OCI-LY7 (cell line): ENCODE data around the gene IL1RL2. TPM values are rescaled to one million over a fixed set of nuclear protein-coding genes. Genes with fewer than 3 reads are reported as not detected.

Experiments
- BruUV-seq: library from RNA; stranded (reverse); fragments of 400-500 nt; replicated peaks from 2 replicates; lab custom pipeline; 2021; lab: Mats Ljungman, UMichigan
- CTCF ChIA-PET: fragments of 300-600 bp; sonication (Branson Sonifier 250); formaldehyde crosslinking; loops from one replicate; lab custom pipeline; 2022; ENCODE audit warnings: antibody characterized with exemption; ENCODE audit not compliant: unreplicated experiment; lab: Charles Lee
- POLR2A ChIA-PET: fragments of 300-600 bp; sonication (Branson Sonifier 250); formaldehyde crosslinking; loops from one replicate; lab custom pipeline; 2022; ENCODE audit warnings: antibody characterized with exemption; lab: Charles Lee
- DNase-seq: peaks from one replicate; pipeline ENCODE4 v3.0.0-alpha.2; 2015; ENCODE audit warnings: low spot score
- H2AFZ ChIP-seq: fragments of 200-600 bp; sonication (generic), shearing (Covaris generic); 2 replicates; pipeline ENCODE4 v1.6.1; 2014; ENCODE audit warnings: mild to moderate bottlenecking, antibody characterized with exemption, low read length, moderate library complexity
- H3K27ac ChIP-seq: fragments of 200-600 bp; sonication (generic); 2 replicates; pipeline ENCODE4 v1.5.1; 2014; ENCODE audit warnings: mixed run types, low read depth, mild to moderate bottlenecking, moderate library complexity, low read length, inconsistent platforms; ENCODE audit not compliant: poor library complexity, severe bottlenecking
- H3K36me3 ChIP-seq: fragments of 200-600 bp; sonication (generic); 2 replicates; pipeline ENCODE4 v1.6.1; 2014; ENCODE audit warnings: mild to moderate bottlenecking, antibody characterized with exemption, low read length, moderate library complexity, mixed read lengths; ENCODE audit not compliant: insufficient read depth
- H3K4me1 ChIP-seq: fragments of 200-600 bp; sonication (generic); 2 replicates; pipeline ENCODE4 v1.5.1; 2014; ENCODE audit warnings: mild to moderate bottlenecking, low read length; ENCODE audit not compliant: insufficient read depth, poor library complexity, severe bottlenecking
- H3K4me2 ChIP-seq: fragments of 200-600 bp; sonication (generic); 2 replicates; pipeline ENCODE4 v1.6.1; 2014; ENCODE audit warnings: mild to moderate bottlenecking, low read length
- H3K4me3 ChIP-seq: fragments of 200-600 bp; sonication (generic); 2 replicates; pipeline ENCODE4 v1.5.1; 2014; ENCODE audit warnings: mild to moderate bottlenecking, low read depth, low read length; ENCODE audit not compliant: poor library complexity, severe bottlenecking
- H3K79me2 ChIP-seq: fragments of 200-600 bp; sonication (generic); 2 replicates; pipeline ENCODE4 v1.6.1; 2016; ENCODE audit warnings: low read depth, mild to moderate bottlenecking, low read length, moderate library complexity, mixed read lengths; ENCODE audit not compliant: insufficient read depth
- H3K9me2 ChIP-seq: fragments of 200-600 bp; sonication (generic); 2 replicates; pipeline ENCODE4 v1.6.1; 2016; ENCODE audit warnings: mild to moderate bottlenecking, low read length, mixed read lengths; ENCODE audit not compliant: insufficient read depth
- H3K9me3 ChIP-seq: fragments of 200-600 bp; sonication (generic); 2 replicates; pipeline ENCODE4 v1.6.1; 2014; ENCODE audit warnings: mild to moderate bottlenecking, mixed run types, low read length, mixed read lengths
- H4K20me1 ChIP-seq: fragments of 200-600 bp; sonication (generic); 2 replicates; pipeline ENCODE4 v1.6.1; 2014; ENCODE audit warnings: mild to moderate bottlenecking, antibody characterized with exemption, low read length, moderate library complexity, mixed read lengths; ENCODE audit not compliant: insufficient read depth
- CTCF ChIP-seq: fragments of 200-600 bp; sonication (generic); conservative IDR thresholded peaks from 2 replicates; pipeline ENCODE4 v1.5.1; 2014; ENCODE audit warnings: mild to moderate bottlenecking, antibody characterized with exemption, low read length, moderate library complexity, mixed read lengths
- EZH2phosphoT487 ChIP-seq: fragments of 200-600 bp; sonication (generic); IDR thresholded peaks from 2 replicates; pipeline ENCODE4 v1.6.1; 2018; ENCODE audit warnings: low read depth, borderline replicate concordance, mild to moderate bottlenecking, mixed run types, antibody characterized with exemption, low read length, moderate library complexity, mixed read lengths
- intact Hi-C: fragments of 100-400 bp; cut with micrococcal nuclease; formaldehyde crosslinking; loops from one replicate; pipeline ENCODE4 v1.10.0; 2022; ENCODE audit not compliant: unreplicated experiment
- total RNA-seq, 2 experiments: library from RNA; depleted of rRNA in 1 of 2; stranded (reverse); fragments of >200 nt in 1 of 2; shearing (Covaris generic) in 1 of 2; gene quantifications; 2 replicates each; pipeline ENCODE4 v1.2.3, GENCODE V29; 2014 to 2022

IL1RL2 gene
- total RNA-seq, 2 experiments from 2014 or later = not detected

DNA sequence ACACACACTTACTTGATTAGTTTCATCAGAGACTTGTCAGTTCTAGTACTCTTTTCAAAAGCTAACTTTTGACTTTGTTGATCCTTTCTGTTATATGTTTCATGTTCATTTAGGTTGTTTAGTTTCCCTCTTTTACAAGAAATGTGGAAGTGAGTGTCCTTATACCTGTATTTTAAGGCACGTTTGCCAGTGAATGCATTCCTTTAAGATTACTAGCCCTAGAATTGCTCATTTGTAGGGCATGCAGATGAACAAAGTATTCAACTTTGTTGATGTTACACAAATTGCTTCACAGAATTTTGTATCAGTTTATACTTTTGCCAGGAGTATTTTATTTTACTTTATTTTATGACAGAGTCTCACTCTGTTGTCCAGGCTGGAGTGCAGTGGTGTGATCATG, 6.3 kb downstream of the IL1RL2 start:
- Histone ChIP-seq H3K4me1 (no peaks in the 10 kb centered on the region), H3K9me3 (no peaks in the 10 kb centered on the region), H2AFZ (no peak overlapping the region), H3K4me2 (no peak overlapping the region), H4K20me1 (no peaks in the 10 kb centered on the region), H3K4me3 (no peak overlapping the region), H3K27ac (no peak overlapping the region), H3K79me2 (no peaks in the 10 kb centered on the region), H3K36me3 (no peaks in the 10 kb centered on the region), H3K9me2 (no peaks in the 10 kb centered on the region)
- ChIA-PET POLR2A (no interaction called here), CTCF (no interaction called here)
- DNase-seq = no peak
- no peak for TF ChIP-seq EZH2phosphoT487
- no peak for TF ChIP-seq CTCF
- intact Hi-C loops = no loop called here
- BruUV-seq = no TSS peak

DNA sequence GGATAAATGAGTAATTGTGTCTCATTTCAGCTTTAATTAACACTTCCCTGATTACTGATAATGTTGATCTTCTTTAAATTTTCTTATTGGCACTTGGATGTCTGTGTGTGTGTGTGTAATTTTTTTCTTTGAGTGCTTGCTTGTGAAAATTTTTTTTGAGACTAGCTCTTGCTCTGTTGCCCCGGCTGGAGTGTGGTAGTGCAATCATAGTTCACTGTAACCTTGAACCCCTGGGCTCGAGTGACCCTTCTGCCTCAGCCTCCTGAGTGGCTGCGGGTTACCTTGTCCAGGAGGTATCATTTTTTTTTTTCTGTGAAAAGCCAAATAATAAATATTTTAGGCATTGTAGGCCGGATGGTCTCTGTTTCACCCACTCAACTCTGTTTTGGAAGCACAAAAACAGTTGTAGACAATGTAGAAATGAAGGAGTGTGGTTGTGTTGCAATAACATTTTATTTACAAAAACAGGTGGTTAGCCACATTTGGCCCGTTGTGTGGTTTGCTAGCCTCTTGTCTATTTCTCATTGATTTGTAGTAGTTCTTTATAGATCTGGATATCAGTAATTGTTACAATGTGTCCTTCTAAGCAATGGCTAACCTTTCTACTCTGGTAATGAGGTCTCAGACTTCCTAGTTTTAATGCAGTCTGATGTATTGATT, 7.9 kb downstream of the IL1RL2 start:
- intact Hi-C loops = no loop called here
- Histone ChIP-seq H3K4me1 (no peaks in the 10 kb centered on the region), H2AFZ (no peak overlapping the region), H3K4me2 (no peak overlapping the region), H3K79me2 (no peaks in the 10 kb centered on the region), H3K36me3 (no peaks in the 10 kb centered on the region), H3K9me2 (no peaks in the 10 kb centered on the region), H3K27ac (no peak overlapping the region), H3K9me3 (no peaks in the 10 kb centered on the region), H4K20me1 (no peaks in the 10 kb centered on the region), H3K4me3 (no peak overlapping the region)
- TF ChIP-seq EZH2phosphoT487 (no peak), CTCF (no peak)
- ChIA-PET CTCF (no interaction called here), POLR2A (no interaction called here)
- DNase-seq = no peak
- BruUV-seq = no TSS peak

DNA sequence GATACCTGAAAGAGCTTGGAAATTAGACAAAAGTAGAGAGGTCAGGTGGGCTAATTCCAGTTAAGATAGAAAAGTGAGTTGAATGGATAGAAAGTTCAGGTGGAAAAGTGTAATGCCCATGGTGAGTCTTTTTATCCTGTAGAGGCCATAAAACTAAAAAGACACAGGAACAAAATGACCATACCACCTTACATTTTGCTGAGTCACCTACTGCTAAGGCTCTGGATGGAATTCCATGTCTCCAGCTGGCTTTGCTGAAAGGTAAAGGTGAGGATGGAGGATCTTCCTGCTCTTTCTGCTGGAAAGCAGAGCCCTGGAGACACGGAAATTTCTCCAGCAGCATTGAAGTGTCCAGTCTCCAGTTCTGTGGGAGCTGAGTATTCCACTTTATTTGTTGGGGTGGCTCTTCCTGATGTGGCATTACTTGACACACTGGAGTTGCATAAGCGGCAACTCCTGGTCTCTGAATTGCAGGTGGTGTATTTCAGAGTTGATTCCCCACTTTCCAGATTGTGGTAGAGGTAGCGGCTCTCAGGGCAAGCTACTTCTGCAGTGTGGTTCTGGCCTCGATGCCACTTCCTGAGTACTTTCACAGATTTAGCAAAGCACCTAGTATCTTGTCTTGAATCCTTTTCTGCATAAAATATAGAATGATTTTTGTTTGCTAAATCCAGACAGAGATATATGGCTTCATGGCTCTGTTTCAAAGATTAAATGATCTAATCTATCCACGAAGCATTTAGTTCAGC, 10.7 kb downstream of the IL1RL2 start:
- H3K9me2 ChIP-seq = no peaks in the 10 kb centered on the region
- no peaks in the 10 kb centered on the region for H3K9me3 ChIP-seq
- TF ChIP-seq CTCF (no peak), EZH2phosphoT487 (no peak)
- H3K79me2 ChIP-seq = no peaks in the 10 kb centered on the region
- no peak for DNase-seq
- no peak overlapping the region for H2AFZ ChIP-seq
- BruUV-seq = no TSS peak
- ChIA-PET POLR2A (no interaction called here), CTCF (no interaction called here)
- no peaks in the 10 kb centered on the region for H4K20me1 ChIP-seq
- no peaks in the 10 kb centered on the region for H3K4me1 ChIP-seq
- intact Hi-C loops = no loop called here
- no peak overlapping the region for H3K27ac ChIP-seq
- H3K36me3 ChIP-seq = no peaks in the 10 kb centered on the region
- H3K4me3 ChIP-seq = no peak overlapping the region
- H3K4me2 ChIP-seq = no peak overlapping the region
